ENCODE measurements around the gene PSMB3. TPM values are rescaled to one million over a fixed set of nuclear protein-coding genes. Genes with fewer than 3 reads are reported as not detected.

PSMB3 gene
- total RNA-seq, 1 experiment from 2014 or later: 346 TPM

DNA sequence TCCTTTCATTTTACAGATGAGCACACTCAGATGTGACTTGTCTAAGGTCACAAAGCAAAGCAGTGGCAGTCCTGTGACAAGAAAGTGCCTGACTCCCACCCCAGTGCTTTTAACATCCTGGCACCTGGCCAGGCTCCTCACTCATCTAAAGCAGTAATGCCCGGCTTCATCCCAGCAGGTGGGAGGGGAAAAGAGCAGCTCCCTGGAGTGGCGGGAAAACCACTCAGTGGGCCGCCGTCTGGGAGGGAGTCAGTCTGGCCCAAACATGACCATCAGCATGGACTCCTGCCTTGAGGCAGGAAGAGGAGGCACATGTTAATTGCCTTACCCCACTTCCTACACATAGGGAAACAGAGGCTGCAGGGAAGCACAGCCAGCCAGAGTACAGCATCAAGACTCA is 7.0 kb upstream of the PSMB3 start (continued):
- TF ChIP-seq, protein P1, sequence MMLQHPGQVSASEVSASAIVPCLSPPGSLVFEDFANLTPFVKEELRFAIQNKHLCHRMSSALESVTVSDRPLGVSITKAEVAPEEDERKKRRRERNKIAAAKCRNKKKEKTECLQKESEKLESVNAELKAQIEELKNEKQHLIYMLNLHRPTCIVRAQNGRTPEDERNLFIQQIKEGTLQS (IDR thresholded peaks at IDR 0.05): no peak
- TF ChIP-seq SP1 (IDR thresholded peaks at IDR 0.05; ENCODE audit: low read depth) (no peak), CEBPB (IDR thresholded peaks at IDR 0.05; ENCODE audit: low read depth) (no peak), SIN3A (IDR thresholded peaks at IDR 0.05; ENCODE audit: low read depth) (no peak)

DNA sequence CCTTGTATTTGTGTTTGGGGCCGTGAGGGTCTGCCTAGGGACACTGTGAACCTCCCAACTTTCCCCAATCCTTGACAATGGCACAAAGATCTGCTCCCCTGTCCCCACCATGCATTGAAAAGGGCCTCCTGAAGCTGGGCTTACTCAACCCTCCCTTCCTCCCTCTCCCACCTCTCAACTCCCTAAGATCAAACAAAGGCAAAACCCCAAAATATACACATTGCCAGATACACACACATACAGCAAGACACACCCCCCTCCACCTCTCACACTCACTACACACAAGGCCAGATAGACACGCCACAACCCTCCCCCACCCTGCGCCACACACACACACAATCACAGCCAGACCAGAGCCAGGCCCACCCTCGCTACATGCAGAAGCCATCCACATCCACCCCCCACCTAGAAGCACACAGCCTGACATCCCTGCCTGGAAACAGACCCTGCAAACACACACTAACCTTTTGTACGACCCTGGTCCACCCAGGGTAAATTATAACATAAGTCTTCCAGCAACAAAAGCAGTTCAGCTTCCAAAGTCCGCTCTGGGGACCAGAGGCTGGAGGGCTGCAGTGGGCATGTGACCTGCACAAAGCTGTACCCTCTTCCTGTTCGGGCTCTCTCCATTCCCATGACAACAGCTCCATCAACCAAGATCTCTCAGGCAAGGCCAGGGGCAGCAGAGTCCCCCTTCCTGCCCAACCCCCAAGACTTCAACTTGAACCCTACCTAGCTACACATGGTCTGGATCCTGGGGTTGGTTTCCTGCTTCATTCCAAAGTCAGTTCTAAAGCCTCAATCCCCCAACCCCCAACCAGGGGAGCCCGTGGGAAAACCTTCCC is 6.3 kb upstream of the PSMB3 start:
- Histone ChIP-seq H3K27me3 (ENCODE audit: insufficient read depth, low read length) (no peaks in the 10 kb centered on the region), H3K9me2 (ENCODE audit: insufficient read depth) (no peaks in the 10 kb centered on the region), H3K79me2 (ENCODE audit: insufficient read depth, low read length) (peaks cover 82% of the 10 kb centered on the region), H4K20me1 (ENCODE audit: insufficient read depth) (no peaks in the 10 kb centered on the region), H3K4me2 (ENCODE audit: low read length) (peak overlapping the region; percentile 90), H3K9me3 (ENCODE audit: control insufficient read depth in 1 of 2, insufficient read depth in 1 of 2, low read depth in 1 of 2, low read length in 2 of 2) (no peaks in the 10 kb centered on the region), H3K27ac (ENCODE audit: low read depth, low read length) (peak overlapping the region; percentile 95; the same call in 1 of the 2 replicates), H2AFZ (ENCODE audit: low read depth, low read length, poor library complexity, severe bottlenecking) (no peak overlapping the region), H3K4me1 (ENCODE audit: control insufficient read depth in 1 of 2, insufficient read depth in 2 of 2, low read length in 2 of 2) (peaks cover 32 to 62% of the 10 kb centered on the region in 2 experiments), H3K4me3 (replicated peaks in 1 of 2; ENCODE audit: low read depth in 1 of 2, low read length in 2 of 2) (peak overlapping the region; percentile 99 to 100), H3K9ac (ENCODE audit: low read length) (peak overlapping the region; percentile 95), H3K36me3 (ENCODE audit: control insufficient read depth in 1 of 2, insufficient read depth in 2 of 2, low read length in 2 of 2) (0 out of 4 replicates have a peak, but pooled peaks cover 0 to 3% of the 10 kb centered on the region in 2 experiments)
- ChIA-PET CTCF (interaction anchor here (0.6 to 2.1 kb wide), 2 partner anchors 11 to 15 kb away, joined by 3 to 10 read pairs; no protein-coding TSS in a partner anchor), RAD21 (ENCODE audit: low non-redundant PET in 1 of 2, low total read pairs in 2 of 2, uncharacterized antibody in 2 of 2, unreplicated experiment in 2 of 2) (interaction anchor here in 1 of 2 experiments (0.7 kb wide), 1 partner anchor 68 kb away, joined by 5 read pairs; no protein-coding TSS in a partner anchor), POLR2A (no interaction called here)
- ATAC-seq: no peak
- intact Hi-C loops (cut with micrococcal nuclease): no loop called here
- TF ChIP-seq EZH2 (IDR thresholded peaks at IDR 0.05) (no peak), SIN3A (IDR thresholded peaks at IDR 0.05; ENCODE audit: low read depth) (no peak), JUND (IDR thresholded peaks at IDR 0.05) (no peak), RAD21 (IDR thresholded peaks at IDR 0.05; ENCODE audit: low read depth) (no peak), ZFX (IDR thresholded peaks at IDR 0.05) (no peak), POLR2AphosphoS5 (IDR thresholded peaks at IDR 0.05; ENCODE audit: low read depth, low read length) (no peak), SRF (IDR thresholded peaks at IDR 0.05; ENCODE audit: low read depth) (no peak), POLR2A (IDR thresholded peaks at IDR 0.05; ENCODE audit: borderline replicate concordance, extremely low read depth, insufficient read depth, insufficient read length) (no peak), FOSL1 (IDR thresholded peaks at IDR 0.05; ENCODE audit: low read depth) (no peak), CBX3 (IDR thresholded peaks at IDR 0.05; ENCODE audit: low read depth) (no peak), ELF1 (IDR thresholded peaks at IDR 0.05; ENCODE audit: borderline replicate concordance, low read depth) (no peak), ZNF274 (IDR thresholded peaks at IDR 0.05; ENCODE audit: low read depth, low read length) (no peak), EZH2phosphoT487 (IDR thresholded peaks at IDR 0.05; ENCODE audit: borderline replicate concordance) (no peak)
- TF ChIP-seq, protein P1 (IDR thresholded peaks at IDR 0.05): no peak
- TF ChIP-seq, protein P2, sequence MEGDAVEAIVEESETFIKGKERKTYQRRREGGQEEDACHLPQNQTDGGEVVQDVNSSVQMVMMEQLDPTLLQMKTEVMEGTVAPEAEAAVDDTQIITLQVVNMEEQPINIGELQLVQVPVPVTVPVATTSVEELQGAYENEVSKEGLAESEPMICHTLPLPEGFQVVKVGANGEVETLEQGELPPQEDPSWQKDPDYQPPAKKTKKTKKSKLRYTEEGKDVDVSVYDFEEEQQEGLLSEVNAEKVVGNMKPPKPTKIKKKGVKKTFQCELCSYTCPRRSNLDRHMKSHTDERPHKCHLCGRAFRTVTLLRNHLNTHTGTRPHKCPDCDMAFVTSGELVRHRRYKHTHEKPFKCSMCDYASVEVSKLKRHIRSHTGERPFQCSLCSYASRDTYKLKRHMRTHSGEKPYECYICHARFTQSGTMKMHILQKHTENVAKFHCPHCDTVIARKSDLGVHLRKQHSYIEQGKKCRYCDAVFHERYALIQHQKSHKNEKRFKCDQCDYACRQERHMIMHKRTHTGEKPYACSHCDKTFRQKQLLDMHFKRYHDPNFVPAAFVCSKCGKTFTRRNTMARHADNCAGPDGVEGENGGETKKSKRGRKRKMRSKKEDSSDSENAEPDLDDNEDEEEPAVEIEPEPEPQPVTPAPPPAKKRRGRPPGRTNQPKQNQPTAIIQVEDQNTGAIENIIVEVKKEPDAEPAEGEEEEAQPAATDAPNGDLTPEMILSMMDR (IDR thresholded peaks at IDR 0.05 in 2 of 3, conservative IDR thresholded peaks at IDR 0.05 in 1 of 3; ENCODE audit: borderline replicate concordance in 1 of 3, insufficient read depth in 1 of 3, low read depth in 2 of 3, low read length in 2 of 3): no peak
- TF ChIP-seq, protein P3, sequence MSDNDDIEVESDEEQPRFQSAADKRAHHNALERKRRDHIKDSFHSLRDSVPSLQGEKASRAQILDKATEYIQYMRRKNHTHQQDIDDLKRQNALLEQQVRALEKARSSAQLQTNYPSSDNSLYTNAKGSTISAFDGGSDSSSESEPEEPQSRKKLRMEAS (IDR thresholded peaks at IDR 0.05): no peak
- TF ChIP-seq, protein P4, sequence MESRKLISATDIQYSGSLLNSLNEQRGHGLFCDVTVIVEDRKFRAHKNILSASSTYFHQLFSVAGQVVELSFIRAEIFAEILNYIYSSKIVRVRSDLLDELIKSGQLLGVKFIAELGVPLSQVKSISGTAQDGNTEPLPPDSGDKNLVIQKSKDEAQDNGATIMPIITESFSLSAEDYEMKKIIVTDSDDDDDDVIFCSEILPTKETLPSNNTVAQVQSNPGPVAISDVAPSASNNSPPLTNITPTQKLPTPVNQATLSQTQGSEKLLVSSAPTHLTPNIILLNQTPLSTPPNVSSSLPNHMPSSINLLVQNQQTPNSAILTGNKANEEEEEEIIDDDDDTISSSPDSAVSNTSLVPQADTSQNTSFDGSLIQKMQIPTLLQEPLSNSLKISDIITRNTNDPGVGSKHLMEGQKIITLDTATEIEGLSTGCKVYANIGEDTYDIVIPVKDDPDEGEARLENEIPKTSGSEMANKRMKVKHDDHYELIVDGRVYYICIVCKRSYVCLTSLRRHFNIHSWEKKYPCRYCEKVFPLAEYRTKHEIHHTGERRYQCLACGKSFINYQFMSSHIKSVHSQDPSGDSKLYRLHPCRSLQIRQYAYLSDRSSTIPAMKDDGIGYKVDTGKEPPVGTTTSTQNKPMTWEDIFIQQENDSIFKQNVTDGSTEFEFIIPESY (IDR thresholded peaks at IDR 0.05; ENCODE audit: extremely low read depth, insufficient replicate concordance, low read length): no peak
- no peak for DNase-seq (ENCODE audit: low read depth, low spot score)
- TSS peak; percentile 41 for BruUV-seq (replicated peaks)

Measured in HCT116 (cell line).